ENCODE measurements around the gene MED13L.

GRCh38 chr12:116204785-116205184 lies 72.7 kb downstream of the MED13L start:
- TF ChIP-seq, protein P1, sequence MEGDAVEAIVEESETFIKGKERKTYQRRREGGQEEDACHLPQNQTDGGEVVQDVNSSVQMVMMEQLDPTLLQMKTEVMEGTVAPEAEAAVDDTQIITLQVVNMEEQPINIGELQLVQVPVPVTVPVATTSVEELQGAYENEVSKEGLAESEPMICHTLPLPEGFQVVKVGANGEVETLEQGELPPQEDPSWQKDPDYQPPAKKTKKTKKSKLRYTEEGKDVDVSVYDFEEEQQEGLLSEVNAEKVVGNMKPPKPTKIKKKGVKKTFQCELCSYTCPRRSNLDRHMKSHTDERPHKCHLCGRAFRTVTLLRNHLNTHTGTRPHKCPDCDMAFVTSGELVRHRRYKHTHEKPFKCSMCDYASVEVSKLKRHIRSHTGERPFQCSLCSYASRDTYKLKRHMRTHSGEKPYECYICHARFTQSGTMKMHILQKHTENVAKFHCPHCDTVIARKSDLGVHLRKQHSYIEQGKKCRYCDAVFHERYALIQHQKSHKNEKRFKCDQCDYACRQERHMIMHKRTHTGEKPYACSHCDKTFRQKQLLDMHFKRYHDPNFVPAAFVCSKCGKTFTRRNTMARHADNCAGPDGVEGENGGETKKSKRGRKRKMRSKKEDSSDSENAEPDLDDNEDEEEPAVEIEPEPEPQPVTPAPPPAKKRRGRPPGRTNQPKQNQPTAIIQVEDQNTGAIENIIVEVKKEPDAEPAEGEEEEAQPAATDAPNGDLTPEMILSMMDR (IDR thresholded peaks at IDR 0.05), result no peak
- no peak for TF ChIP-seq ZFX (IDR thresholded peaks at IDR 0.05; ENCODE audit: borderline replicate concordance)

Measured in 22Rv1 (cell line).